H1 (cell line): ENCODE measurements around the gene POP7. TPM values are rescaled to one million over a fixed set of nuclear protein-coding genes. Genes with fewer than 3 reads are reported as not detected.

Experiments used
- CTCF ChIA-PET: fragments of 300-600 bp; sonication (Branson Sonifier 250); formaldehyde crosslinking; loops from one replicate; lab custom pipeline; 2021; ENCODE audit not compliant: partially characterized antibody; lab: Charles Lee
- POLR2A ChIA-PET: fragments of 300-600 bp; sonication (Branson Sonifier 250); formaldehyde crosslinking; loops from one replicate; lab custom pipeline; 2021; ENCODE audit warnings: inconsistent platforms; ENCODE audit not compliant: partially characterized antibody; lab: Charles Lee
- DNase-seq, 2 experiments: peaks; one replicate each; pipeline versions ENCODE4 v3.0.0 to v3.0.0-alpha.2; 2010 to 2022; ENCODE audit warnings: low spot score in 2 of 2, low read depth in 1 of 2, mixed read lengths in 1 of 2
- FAIRE-seq: peaks from 2 replicates; lab custom pipeline; 2011; peaks lifted over from hg19 to GRCh38; lab: Jason Lieb, UNC
- H2AFZ ChIP-seq: 2 replicates; pipeline ENCODE4 v1.8.1; 2012; ENCODE audit warnings: low read length, inconsistent platforms
- H2AK5ac ChIP-seq: 2 replicates; pipeline ENCODE4 v1.6.1; 2013; ENCODE audit warnings: low read depth, low read length
- H2BK120ac ChIP-seq: replicated peaks from 2 replicates; pipeline ENCODE3; 2013; ENCODE audit warnings: low read depth, low read length, inconsistent platforms
- H2BK12ac ChIP-seq: 2 replicates; pipeline ENCODE4 v1.6.1; 2013; ENCODE audit warnings: low read depth, low read length
- H2BK15ac ChIP-seq: 2 replicates; pipeline ENCODE4 v1.6.1; 2013; ENCODE audit warnings: low read length
- H2BK20ac ChIP-seq: 2 replicates; pipeline ENCODE4 v1.6.1; 2013; ENCODE audit warnings: low read length
- H2BK5ac ChIP-seq: 2 replicates; pipeline ENCODE4 v1.6.1; 2013; ENCODE audit warnings: low read depth, low read length
- H3K14ac ChIP-seq: 2 replicates; pipeline ENCODE4 v1.6.1; 2013; ENCODE audit warnings: inconsistent platforms; ENCODE audit not compliant: insufficient read length
- H3K18ac ChIP-seq: 2 replicates; pipeline ENCODE4 v1.6.1; 2013; ENCODE audit warnings: low read length; ENCODE audit errors: extremely low read depth
- H3K23ac ChIP-seq: 2 replicates; pipeline ENCODE4 v1.6.1; 2013; ENCODE audit warnings: inconsistent platforms; ENCODE audit not compliant: insufficient read length
- H3K23me2 ChIP-seq: 2 replicates; pipeline ENCODE4 v1.6.1; 2013; ENCODE audit warnings: low read depth, low read length
- H3K27ac ChIP-seq: 2 replicates; pipeline ENCODE4 v1.6.1; 2011; ENCODE audit warnings: low read depth, low read length, inconsistent platforms
- H3K27me3 ChIP-seq, 4 experiments: replicated peaks in 1 of 4; 1 replicate in 1 of 4; 2 replicates in 3 of 4; pipeline versions ENCODE4 v1.6.1 to v1.8.1; 2011 to 2013; ENCODE audit warnings: low read length in 3 of 4, mild to moderate bottlenecking in 3 of 4, inconsistent platforms in 2 of 4, mixed read lengths in 2 of 4, moderate library complexity in 1 of 4; ENCODE audit not compliant: control insufficient read depth in 3 of 4, insufficient read depth in 3 of 4; ENCODE audit errors: extremely low read depth in 1 of 4
- H3K36me3 ChIP-seq, 4 experiments: 2 replicates each; pipeline versions ENCODE4 v1.6.1 to v1.8.1; 2011 to 2013; ENCODE audit warnings: mild to moderate bottlenecking in 4 of 4, low read length in 3 of 4, moderate library complexity in 2 of 4, control low read depth in 1 of 4, inconsistent platforms in 1 of 4; ENCODE audit not compliant: insufficient read depth in 4 of 4, control insufficient read depth in 2 of 4
- H3K4ac ChIP-seq: replicated peaks from 2 replicates; pipeline ENCODE3; 2013; ENCODE audit warnings: low read length, low read depth, mixed read lengths, inconsistent platforms; ENCODE audit not compliant: insufficient read length
- H3K4me1 ChIP-seq, 4 experiments: replicated peaks in 1 of 4; 1 replicate in 1 of 4; 2 replicates in 3 of 4; pipeline versions ENCODE4 v1.6.1 to v1.8.1; 2011 to 2013; ENCODE audit warnings: low read length in 3 of 4, inconsistent platforms in 2 of 4, mixed read lengths in 1 of 4; ENCODE audit not compliant: insufficient read depth in 4 of 4, control insufficient read depth in 3 of 4
- H3K4me2 ChIP-seq, 2 experiments: 2 replicates each; pipeline versions ENCODE4 v1.6.1 to v1.8.1; 2011 to 2013; ENCODE audit warnings: low read depth in 2 of 2, low read length in 2 of 2, control low read depth in 1 of 2, inconsistent platforms in 1 of 2, mild to moderate bottlenecking in 1 of 2; ENCODE audit not compliant: insufficient read depth in 1 of 2
- H3K4me3 ChIP-seq, 4 experiments: fragments of 200-600, 300-600 bp in 1 of 4; sonication (generic), shearing (Covaris generic), sonication (Bioruptor Twin) in 1 of 4; 2 replicates each; pipeline versions ENCODE4 v1.5.1 to v1.8.1; 2011 to 2016; ENCODE audit warnings: low read length in 4 of 4, low read depth in 3 of 4, control low read depth in 2 of 4, inconsistent platforms in 2 of 4, mild to moderate bottlenecking in 2 of 4, mixed read lengths in 1 of 4, moderate library complexity in 1 of 4; ENCODE audit not compliant: insufficient read depth in 2 of 4; ENCODE audit errors: extremely low read depth in 1 of 4
- H3K56ac ChIP-seq: replicated peaks from 2 replicates; pipeline ENCODE3; 2013; ENCODE audit warnings: low read depth, mild to moderate bottlenecking, mixed read lengths, low read length, inconsistent platforms; ENCODE audit not compliant: insufficient read length
- H3K79me1 ChIP-seq: 2 replicates; pipeline ENCODE4 v1.6.1; 2013; ENCODE audit warnings: low read depth, low read length, control low read depth
- H3K79me2 ChIP-seq, 2 experiments: 2 replicates each; pipeline versions ENCODE4 v1.6.1 to v1.8.1; 2012 to 2013; ENCODE audit warnings: low read length in 2 of 2, mild to moderate bottlenecking in 2 of 2, inconsistent platforms in 1 of 2; ENCODE audit not compliant: insufficient read depth in 2 of 2, control insufficient read depth in 1 of 2
- H3K9ac ChIP-seq, 4 experiments: replicated peaks in 1 of 4; 1 replicate in 1 of 4; 2 replicates in 3 of 4; pipeline versions ENCODE4 v1.6.1 to v1.8.1; 2011 to 2013; ENCODE audit warnings: low read depth in 3 of 4, low read length in 3 of 4, control low read depth in 2 of 4, mild to moderate bottlenecking in 2 of 4, moderate library complexity in 2 of 4, inconsistent platforms in 1 of 4; ENCODE audit errors: extremely low read depth in 1 of 4
- H3K9me3 ChIP-seq, 2 experiments: 2 replicates each; pipeline versions ENCODE4 v1.6.1 to v1.8.1; 2012 to 2013; ENCODE audit warnings: mild to moderate bottlenecking in 2 of 2, moderate library complexity in 2 of 2, control low read depth in 1 of 2, inconsistent platforms in 1 of 2, low read depth in 1 of 2, low read length in 1 of 2, mixed read lengths in 1 of 2; ENCODE audit not compliant: insufficient read depth in 2 of 2
- H4K20me1 ChIP-seq, 2 experiments: replicated peaks in 1 of 2; 2 replicates each; pipeline versions ENCODE3 to v1.8.1; 2011 to 2013; ENCODE audit warnings: inconsistent platforms in 2 of 2, low read length in 2 of 2, mild to moderate bottlenecking in 1 of 2; ENCODE audit not compliant: insufficient read depth in 2 of 2, control insufficient read depth in 1 of 2
- H4K5ac ChIP-seq: 2 replicates; pipeline ENCODE4 v1.6.1; 2013; ENCODE audit warnings: low read length, low read depth, mixed read lengths, inconsistent platforms; ENCODE audit not compliant: insufficient read length
- H4K8ac ChIP-seq: 2 replicates; pipeline ENCODE4 v1.8.0; 2013; ENCODE audit warnings: mild to moderate bottlenecking, moderate library complexity, low read length, inconsistent platforms; ENCODE audit not compliant: insufficient read depth; ENCODE audit errors: extremely low read depth
- H4K91ac ChIP-seq: replicated peaks from 2 replicates; pipeline ENCODE3; 2013; ENCODE audit warnings: low read length, mixed read lengths, inconsistent platforms; ENCODE audit not compliant: insufficient read length
- ASH2L ChIP-seq: fragments of 200-600, 300-600 bp; sonication (generic); IDR thresholded peaks from one replicate; pipeline ENCODE4 v1.7.1; 2017; ENCODE audit warnings: low read length
- CBX8 ChIP-seq: fragments of 300-800, 300-1000 bp; sonication (generic); IDR thresholded peaks from 2 replicates; pipeline ENCODE4 v1.7.1; 2016; ENCODE audit warnings: low read depth, low read length, borderline replicate concordance
- CTCF ChIP-seq, 3 experiments: IDR thresholded peaks; 1 replicate in 2 of 3; 2 replicates in 1 of 3; pipeline versions ENCODE4 v1.5.1 to v1.6.1; 2011; ENCODE audit warnings: low read length in 3 of 3, mild to moderate bottlenecking in 3 of 3, inconsistent platforms in 2 of 3, low read depth in 1 of 3, moderate library complexity in 1 of 3; ENCODE audit not compliant: insufficient read depth in 1 of 3; ENCODE audit errors: control extremely low read depth in 1 of 3
- PHF8 ChIP-seq: fragments of 200-600 bp; sonication (generic); conservative IDR thresholded peaks from 2 replicates; pipeline ENCODE4 v1.7.1; 2012; ENCODE audit warnings: low read depth, mild to moderate bottlenecking, inconsistent platforms, low read length, moderate library complexity
- SAP30 ChIP-seq: fragments of 300-600 bp; sonication (generic); IDR thresholded peaks from 2 replicates; pipeline ENCODE4 v1.7.1; 2012; ENCODE audit warnings: low read length, moderate library complexity, mild to moderate bottlenecking, inconsistent platforms; ENCODE audit not compliant: insufficient read depth, insufficient replicate concordance
- SP4 ChIP-seq: IDR thresholded peaks from 2 replicates; pipeline ENCODE4 v1.6.1; 2012; ENCODE audit warnings: low read length, inconsistent platforms
- WGBS, 2 experiments: shearing (Covaris generic) in 1 of 2; methylation state at CpG; one replicate each; pipeline versions ENCODE4 v1.1.6 to v1.1.7; 2013 to 2015; ENCODE audit warnings: low lambda C conversion rate in 2 of 2, mixed read lengths in 2 of 2, inconsistent platforms in 1 of 2, low coverage in 1 of 2, missing lambda C conversion rate in 1 of 2; ENCODE audit not compliant: insufficient replicate concordance in 2 of 2, insufficient coverage in 1 of 2, insufficient read length in 1 of 2; ENCODE audit errors: extremely low coverage in 1 of 2, missing lambda C conversion rate in 1 of 2; 5-methylcytosine and 5-hydroxymethylcytosine counted together
- polyA plus RNA-seq, 7 experiments: library from polyadenylated mRNA; depleted of rRNA in 3 of 7; stranded (reverse) in 5 of 7; unstranded in 2 of 7; fragments of >200 nt in 5 of 7; fragments of 200-250 nt in 2 of 7; gene quantifications; 1 replicate in 5 of 7; 2 replicates in 1 of 7; 4 replicates in 1 of 7; pipeline versions ENCODE4 v1.2.1 to v1.2.3, GENCODE V29; 2011 to 2013; ENCODE audit warnings: missing spikeins in 2 of 7, mixed read lengths in 2 of 7
- total RNA-seq: library from RNA; stranded (reverse); fragmentation: NEBNext Ultra II Directional; extraction: Animal tissue kit (Norgen Biotek cat#: 25700); gene quantifications from 2 replicates; pipeline ENCODE4 v1.2.1, GENCODE V29; 2021
- TF ChIP-seq, protein P1 (sequence below): IDR thresholded peaks from 2 replicates; pipeline ENCODE4 v1.6.1; 2012; ENCODE audit warnings: inconsistent platforms

The POP7 gene
- total and polyA plus RNA-seq, 2 of the 8 experiments (the other 6 are each of a cell fraction or from before 2014, with no cell fraction given) = 92.5 to 135 TPM

- no peak overlapping the region for H3K56ac ChIP-seq
- peaks cover 0 to 6% (median 4%) of the 10 kb centered on the region in 4 experiments; a peak in 5 of 8 replicates for H3K36me3 ChIP-seq
- H2AK5ac ChIP-seq = no peak overlapping the region
- DNase-seq (no peak), FAIRE-seq (no peak)
- ChIA-PET POLR2A (interaction anchor here (0.6 to 1.3 kb wide), 4 partner anchors 27 to 164 kb away, joined by 3 to 4 read pairs (median 3); partner anchors contain the start of gene SRRT), CTCF (interaction anchor here (0.6 to 16.9 kb wide), 8 partner anchors 10 to 266 kb away, joined by 3 to 254 read pairs (median 4); partner anchors contain the start of genes EPO and GIGYF1)
- peaks cover 0 to 8% (median 2%) of the 10 kb centered on the region in 4 experiments; a peak in 3 of 7 replicates for H3K4me1 ChIP-seq
- no peak overlapping the region for H3K18ac ChIP-seq
- WGBS, 2 experiments = 96% methylated on average over 11 of the region's 11 CpGs; no CpG with 5 or more reads in 1 of the 2 experiments
- H2BK120ac ChIP-seq = no peak overlapping the region
- peaks cover 0 to 12% of the 10 kb centered on the region in 2 experiments; a peak in 3 of 4 replicates for H3K79me2 ChIP-seq
- peaks cover 2% of the 10 kb centered on the region in 2 experiments for H4K20me1 ChIP-seq
- H3K9ac ChIP-seq = no peak overlapping the region
- H4K8ac ChIP-seq = peak overlapping the region; percentile 68; the same call in 1 of the 2 replicates
- no peak overlapping the region for H3K14ac ChIP-seq
- H3K27ac ChIP-seq = no peak overlapping the region
- no peak overlapping the region for H4K91ac ChIP-seq
- H3K27me3 ChIP-seq = no peaks in the 10 kb centered on the region
- TF ChIP-seq PHF8 = no peak
- TF ChIP-seq ASH2L = no peak
- no peak for TF ChIP-seq CTCF (IDR thresholded peaks at IDR 0.05; ENCODE audit: control extremely low read depth in 1 of 3, insufficient read depth in 1 of 3, low read depth in 1 of 3, low read length in 3 of 3)
- no peak for TF ChIP-seq SP4
- no peak for TF ChIP-seq CBX8
- no peak for TF ChIP-seq SAP30
- TF ChIP-seq, protein P1, sequence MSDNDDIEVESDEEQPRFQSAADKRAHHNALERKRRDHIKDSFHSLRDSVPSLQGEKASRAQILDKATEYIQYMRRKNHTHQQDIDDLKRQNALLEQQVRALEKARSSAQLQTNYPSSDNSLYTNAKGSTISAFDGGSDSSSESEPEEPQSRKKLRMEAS = no peak
- no peak overlapping the region for H2BK5ac ChIP-seq
- no peak overlapping the region for H3K23ac ChIP-seq
- H2AFZ ChIP-seq = no peak overlapping the region
- peaks cover 7% of the 10 kb centered on the region; the same call in 1 of the 2 replicates for H3K23me2 ChIP-seq
- H3K9me3 ChIP-seq = no peaks in the 10 kb centered on the region
- peaks cover 3% of the 10 kb centered on the region for H3K79me1 ChIP-seq
- H3K4ac ChIP-seq = no peak overlapping the region
- no peak overlapping the region for H3K4me2 ChIP-seq
- no peak overlapping the region for H2BK20ac ChIP-seq
- no peak overlapping the region for H2BK12ac ChIP-seq
- no peak overlapping the region for H4K5ac ChIP-seq
- no peak overlapping the region for H2BK15ac ChIP-seq
- no peak overlapping the region for H3K4me3 ChIP-seq
Observed at GRCh38 chr7:100711369-100711768, 5.4 kb downstream of the POP7 start.
